ENCODE measurements around the gene FSTL5.

The FSTL5 gene

GRCh38 chr4:161931089-161931488 lies 232.7 kb downstream of the FSTL5 start:
- DNase-seq: no peak

GRCh38 chr4:161929956-161930355 lies 233.8 kb downstream of the FSTL5 start:
- DNase-seq: no peak

- no peak for DNase-seq
Measured at GRCh38 chr4:161926033-161926828, 237.6 kb downstream of the FSTL5 start.

GRCh38 chr4:161920304-161921052 lies 243.3 kb downstream of the FSTL5 start:
- no peak for DNase-seq

GRCh38 chr4:161919442-161920220 lies 244.2 kb downstream of the FSTL5 start:
- no peak for DNase-seq

GRCh38 chr4:161916035-161916434 lies 247.8 kb downstream of the FSTL5 start:
- no peak for DNase-seq

GRCh38 chr4:161907590-161907955 lies 256.2 kb downstream of the FSTL5 start:
- DNase-seq: no peak

- no peak for DNase-seq
Measured at GRCh38 chr4:161906836-161907589, 256.8 kb downstream of the FSTL5 start.

GRCh38 chr4:161900110-161900509 lies 263.7 kb downstream of the FSTL5 start:
- DNase-seq: no peak

GRCh38 chr4:161894493-161895167 lies 269.2 kb downstream of the FSTL5 start:
- DNase-seq: no peak

- DNase-seq: no peak
Measured at GRCh38 chr4:161894014-161894413, 269.8 kb downstream of the FSTL5 start.

- DNase-seq: no peak
Measured at GRCh38 chr4:161893566-161893965, 270.2 kb downstream of the FSTL5 start.

GRCh38 chr4:161892951-161893350 lies 270.8 kb downstream of the FSTL5 start:
- DNase-seq: no peak

- DNase-seq: no peak
Measured at GRCh38 chr4:161883157-161883556, 280.6 kb downstream of the FSTL5 start.

- no peak for DNase-seq
Measured at GRCh38 chr4:161881370-161881769, 282.4 kb downstream of the FSTL5 start.

- DNase-seq: no peak
Measured at GRCh38 chr4:161869511-161869910, 294.3 kb downstream of the FSTL5 start.

GRCh38 chr4:161856711-161857326 lies 307.0 kb downstream of the FSTL5 start:
- no peak for DNase-seq

GRCh38 chr4:161850631-161851030 lies 313.2 kb downstream of the FSTL5 start:
- no peak for DNase-seq

- no peak for DNase-seq
Measured at GRCh38 chr4:161841759-161842158, 322.0 kb downstream of the FSTL5 start.

GRCh38 chr4:161829591-161829990 lies 334.2 kb downstream of the FSTL5 start:
- no peak for DNase-seq

- DNase-seq: no peak
Measured at GRCh38 chr4:161828061-161828460, 335.7 kb downstream of the FSTL5 start.

GRCh38 chr4:161827013-161827412 lies 336.8 kb downstream of the FSTL5 start:
- no peak for DNase-seq
